Activated B cell treated with CpG ODN at 0.5 μM for 24 hours (primary cell): ENCODE results near the gene PRKG2. TPM values are rescaled to one million over a fixed set of nuclear protein-coding genes. Genes with fewer than 3 reads are reported as not detected.

Experiments
- ATAC-seq: fragments of 200-7000 bp; cut with Tn5 transposase; one replicate; pipeline ENCODE4 v1.10.0; 2021; ENCODE audit warnings: low read depth, mild to moderate bottlenecking, moderate library complexity
- CTCF ChIA-PET: fragments of 350-600 bp; sonication (Branson Sonifier 250); formaldehyde crosslinking; loops from one replicate; lab custom pipeline; 2021; ENCODE audit warnings: antibody characterized with exemption; lab: Charles Lee
- POLR2A ChIA-PET: fragments of 350-600 bp; sonication (Branson Sonifier 250); formaldehyde crosslinking; loops from one replicate; lab custom pipeline; 2021; ENCODE audit warnings: antibody characterized with exemption; lab: Charles Lee
- DNase-seq: peaks from one replicate; pipeline ENCODE4 v3.0.0; 2022
- H3K27ac Mint-ChIP-seq: one replicate; pipeline ENCODE4 v1.8.0; 2020; ENCODE audit warnings: mixed read lengths
- H3K27me3 Mint-ChIP-seq: one replicate; pipeline ENCODE4 v1.8.0; 2021; ENCODE audit warnings: mixed read lengths
- H3K36me3 Mint-ChIP-seq: one replicate; pipeline ENCODE4 v1.8.0; 2021; ENCODE audit warnings: low read depth, mixed read lengths
- H3K4me1 Mint-ChIP-seq: one replicate; pipeline ENCODE4 v1.8.0; 2021; ENCODE audit warnings: mixed read lengths
- H3K4me3 Mint-ChIP-seq: one replicate; pipeline ENCODE4 v1.8.0; 2020; ENCODE audit warnings: mild to moderate bottlenecking, mixed read lengths
- H3K9me3 Mint-ChIP-seq: one replicate; pipeline ENCODE4 v1.8.0; 2020; ENCODE audit warnings: mixed read lengths
- CTCF ChIP-seq: fragments of 200-600 bp; IDR thresholded peaks from one replicate; pipeline ENCODE4 v1.8.0; 2022; ENCODE audit warnings: antibody characterized with exemption, mild to moderate bottlenecking
- intact Hi-C: fragments of 100-400 bp; cut with micrococcal nuclease; formaldehyde crosslinking; loops from one replicate; pipeline ENCODE4 v1.15.1; 2024
- total RNA-seq: library from RNA; stranded (reverse); gene quantifications from 2 replicates; pipeline ENCODE4 v1.2.3, GENCODE V29; 2022

Gene PRKG2
- total RNA-seq, 1 donor from 2014 or later: 0.35 TPM

- no peaks in the 10 kb centered on the region for H3K4me1 Mint-ChIP-seq
- ChIA-PET POLR2A (no interaction called here), CTCF (no interaction called here)
- H3K27me3 Mint-ChIP-seq: no peaks in the 10 kb centered on the region
- no peak for DNase-seq
- ATAC-seq: no peak
- no peak overlapping the region for H3K27ac Mint-ChIP-seq
- no peak for TF ChIP-seq CTCF
- intact Hi-C loops: no loop called here
- peaks cover 2% of the 10 kb centered on the region for H3K36me3 Mint-ChIP-seq
- no peaks in the 10 kb centered on the region for H3K9me3 Mint-ChIP-seq
- no peak overlapping the region for H3K4me3 Mint-ChIP-seq
Measured at GRCh38 chr4:81136161-81136905, 78.7 kb downstream of the PRKG2 start.

- Mint-ChIP-seq H3K9me3 (no peaks in the 10 kb centered on the region), H3K27ac (no peak overlapping the region), H3K4me1 (no peaks in the 10 kb centered on the region), H3K36me3 (peaks cover 2% of the 10 kb centered on the region), H3K27me3 (no peaks in the 10 kb centered on the region), H3K4me3 (no peak overlapping the region)
- no peak for TF ChIP-seq CTCF
- DNase-seq: no peak
- CTCF ChIA-PET: no interaction called here
- intact Hi-C loops: no loop called here
- no peak for ATAC-seq
- POLR2A ChIA-PET: no interaction called here
Measured at GRCh38 chr4:81135501-81135900, 79.5 kb downstream of the PRKG2 start.

GRCh38 chr4:81131563-81131962 lies 83.5 kb downstream of the PRKG2 start:
- no peak overlapping the region for H3K4me3 Mint-ChIP-seq
- H3K4me1 Mint-ChIP-seq: no peaks in the 10 kb centered on the region
- H3K9me3 Mint-ChIP-seq: no peaks in the 10 kb centered on the region
- ChIA-PET POLR2A (no interaction called here), CTCF (no interaction called here)
- TF ChIP-seq CTCF: no peak
- no peak for DNase-seq
- intact Hi-C loops: no loop called here
- H3K36me3 Mint-ChIP-seq: peaks cover 2% of the 10 kb centered on the region
- no peak overlapping the region for H3K27ac Mint-ChIP-seq
- ATAC-seq: no peak
- H3K27me3 Mint-ChIP-seq: peaks cover 5% of the 10 kb centered on the region

GRCh38 chr4:81131066-81131465 lies 84.0 kb downstream of the PRKG2 start:
- Mint-ChIP-seq H3K9me3 (no peaks in the 10 kb centered on the region), H3K4me3 (no peak overlapping the region), H3K27me3 (peaks cover 5% of the 10 kb centered on the region), H3K4me1 (no peaks in the 10 kb centered on the region), H3K36me3 (peaks cover 2% of the 10 kb centered on the region), H3K27ac (no peak overlapping the region)
- DNase-seq: no peak
- intact Hi-C loops: no loop called here
- ChIA-PET CTCF (no interaction called here), POLR2A (no interaction called here)
- TF ChIP-seq CTCF: no peak
- ATAC-seq: no peak

GRCh38 chr4:81130569-81130968 lies 84.5 kb downstream of the PRKG2 start:
- Mint-ChIP-seq H3K9me3 (no peaks in the 10 kb centered on the region), H3K4me3 (no peak overlapping the region), H3K36me3 (peaks cover 2% of the 10 kb centered on the region), H3K27ac (no peak overlapping the region), H3K27me3 (peaks cover 5% of the 10 kb centered on the region), H3K4me1 (no peaks in the 10 kb centered on the region)
- TF ChIP-seq CTCF: no peak
- ChIA-PET POLR2A (no interaction called here), CTCF (no interaction called here)
- ATAC-seq (no peak), DNase-seq (no peak)
- intact Hi-C loops: no loop called here
